ENCODE data around the gene RFNG. TPM values are rescaled to one million over a fixed set of nuclear protein-coding genes. Genes with fewer than 3 reads are reported as not detected.

The RFNG gene
- polyA plus RNA-seq, 1 donor (not counting 4 experiments of a cell fraction or from before 2014, with no cell fraction given) = 10.2 TPM

DNA sequence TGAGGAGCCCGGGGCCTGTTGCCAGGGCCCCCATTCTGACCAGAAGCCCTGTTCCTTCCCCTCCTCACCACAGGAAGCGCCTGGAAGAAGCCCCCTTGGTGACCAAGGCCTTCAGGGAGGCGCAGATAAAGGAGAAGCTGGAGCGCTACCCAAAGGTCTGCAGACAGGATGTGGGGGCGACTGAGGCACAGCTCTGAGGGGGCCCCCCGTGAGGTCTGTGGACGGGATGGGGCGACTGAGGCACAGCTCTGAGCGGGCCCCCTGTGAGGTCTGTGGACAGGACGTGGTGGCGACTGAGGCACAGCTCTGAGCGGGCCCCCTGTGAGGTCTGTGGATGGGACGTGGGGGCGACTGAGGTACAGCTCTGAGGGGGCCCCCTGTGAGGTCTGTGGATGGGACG, 42.2 kb downstream of the RFNG start:
- Histone ChIP-seq H3K27ac (ENCODE audit: control insufficient read depth, insufficient read depth, low read length) (no peak overlapping the region), H3K27me3 (ENCODE audit: control insufficient read depth, extremely low read depth, insufficient read depth, low read length) (no peaks in the 10 kb centered on the region), H3K4me1 (ENCODE audit: control insufficient read depth, extremely low read depth, insufficient read depth, low read length) (peaks cover 32% of the 10 kb centered on the region), H3K4me3 (ENCODE audit: control insufficient read depth in 2 of 3, extremely low read depth in 1 of 3, insufficient read depth in 2 of 3, low read depth in 1 of 3, low read length in 3 of 3) (no peak overlapping the region), H3K9me1 (ENCODE audit: control insufficient read depth, extremely low read depth, insufficient read depth, low read length) (no peaks in the 10 kb centered on the region), H4K20me1 (ENCODE audit: control insufficient read depth, extremely low read depth, insufficient read depth, low read length) (no peaks in the 10 kb centered on the region), H3K9ac (ENCODE audit: control insufficient read depth, extremely low read depth, insufficient read depth, low read length) (no peak overlapping the region), H3K79me2 (ENCODE audit: control insufficient read depth, insufficient read depth, low read length) (no peaks in the 10 kb centered on the region), H3K36me3 (ENCODE audit: control insufficient read depth in 2 of 2, extremely low read depth in 1 of 2, insufficient read depth in 2 of 2, low read length in 2 of 2) (no peaks in the 10 kb centered on the region), H3K4me2 (ENCODE audit: control insufficient read depth, extremely low read depth, insufficient read depth, low read depth, low read length) (no peak overlapping the region), H3K9me3 (ENCODE audit: control insufficient read depth, low read depth, low read length) (no peaks in the 10 kb centered on the region), H2AFZ (ENCODE audit: control insufficient read depth, low read length) (no peak overlapping the region)
- no peak for DNase-seq (ENCODE audit: low read depth, low spot score)
- FAIRE-seq = no peak
- dilution Hi-C loops (cut with MboI; ENCODE audit: extremely low pct_ligation_motif_present, low sequenced_read_pairs) = no loop called here
- TF ChIP-seq, protein P1, sequence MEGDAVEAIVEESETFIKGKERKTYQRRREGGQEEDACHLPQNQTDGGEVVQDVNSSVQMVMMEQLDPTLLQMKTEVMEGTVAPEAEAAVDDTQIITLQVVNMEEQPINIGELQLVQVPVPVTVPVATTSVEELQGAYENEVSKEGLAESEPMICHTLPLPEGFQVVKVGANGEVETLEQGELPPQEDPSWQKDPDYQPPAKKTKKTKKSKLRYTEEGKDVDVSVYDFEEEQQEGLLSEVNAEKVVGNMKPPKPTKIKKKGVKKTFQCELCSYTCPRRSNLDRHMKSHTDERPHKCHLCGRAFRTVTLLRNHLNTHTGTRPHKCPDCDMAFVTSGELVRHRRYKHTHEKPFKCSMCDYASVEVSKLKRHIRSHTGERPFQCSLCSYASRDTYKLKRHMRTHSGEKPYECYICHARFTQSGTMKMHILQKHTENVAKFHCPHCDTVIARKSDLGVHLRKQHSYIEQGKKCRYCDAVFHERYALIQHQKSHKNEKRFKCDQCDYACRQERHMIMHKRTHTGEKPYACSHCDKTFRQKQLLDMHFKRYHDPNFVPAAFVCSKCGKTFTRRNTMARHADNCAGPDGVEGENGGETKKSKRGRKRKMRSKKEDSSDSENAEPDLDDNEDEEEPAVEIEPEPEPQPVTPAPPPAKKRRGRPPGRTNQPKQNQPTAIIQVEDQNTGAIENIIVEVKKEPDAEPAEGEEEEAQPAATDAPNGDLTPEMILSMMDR (optimal IDR thresholded peaks at IDR 0.05 in 1 of 3, IDR thresholded peaks at IDR 0.05 in 1 of 3, conservative IDR thresholded peaks at IDR 0.05 in 1 of 3; ENCODE audit: extremely low read depth in 1 of 3, insufficient read depth in 2 of 3, low read length in 3 of 3) = no peak
- no peak for TF ChIP-seq EZH2 (IDR thresholded peaks at IDR 0.05; ENCODE audit: low read length)

- FAIRE-seq (no peak), DNase-seq (ENCODE audit: low read depth, low spot score) (no peak)
- dilution Hi-C loops (cut with MboI; ENCODE audit: extremely low pct_ligation_motif_present, low sequenced_read_pairs) = no loop called here
- Histone ChIP-seq H3K27me3 (ENCODE audit: control insufficient read depth, extremely low read depth, insufficient read depth, low read length) (no peaks in the 10 kb centered on the region), H3K9ac (ENCODE audit: control insufficient read depth, extremely low read depth, insufficient read depth, low read length) (no peak overlapping the region), H4K20me1 (ENCODE audit: control insufficient read depth, extremely low read depth, insufficient read depth, low read length) (no peaks in the 10 kb centered on the region), H3K79me2 (ENCODE audit: control insufficient read depth, insufficient read depth, low read length) (no peaks in the 10 kb centered on the region), H2AFZ (ENCODE audit: control insufficient read depth, low read length) (no peak overlapping the region), H3K36me3 (ENCODE audit: control insufficient read depth in 2 of 2, extremely low read depth in 1 of 2, insufficient read depth in 2 of 2, low read length in 2 of 2) (no peaks in the 10 kb centered on the region), H3K9me3 (ENCODE audit: control insufficient read depth, low read depth, low read length) (no peaks in the 10 kb centered on the region), H3K4me1 (ENCODE audit: control insufficient read depth, extremely low read depth, insufficient read depth, low read length) (peaks cover 33% of the 10 kb centered on the region), H3K4me3 (ENCODE audit: control insufficient read depth in 2 of 3, extremely low read depth in 1 of 3, insufficient read depth in 2 of 3, low read depth in 1 of 3, low read length in 3 of 3) (no peak overlapping the region), H3K9me1 (ENCODE audit: control insufficient read depth, extremely low read depth, insufficient read depth, low read length) (no peaks in the 10 kb centered on the region), H3K27ac (ENCODE audit: control insufficient read depth, insufficient read depth, low read length) (no peak overlapping the region), H3K4me2 (ENCODE audit: control insufficient read depth, extremely low read depth, insufficient read depth, low read depth, low read length) (no peak overlapping the region)
- no peak for TF ChIP-seq EZH2 (IDR thresholded peaks at IDR 0.05; ENCODE audit: low read length)
- TF ChIP-seq, protein P1 (optimal IDR thresholded peaks at IDR 0.05 in 1 of 3, IDR thresholded peaks at IDR 0.05 in 1 of 3, conservative IDR thresholded peaks at IDR 0.05 in 1 of 3; ENCODE audit: extremely low read depth in 1 of 3, insufficient read depth in 2 of 3, low read length in 3 of 3) = no peak
Observed at GRCh38 chr17:82008941-82009405, 42.6 kb downstream of the RFNG start.

Data from keratinocyte (primary cell).